ENCODE data around the gene HERPUD1.

Gene HERPUD1

DNA sequence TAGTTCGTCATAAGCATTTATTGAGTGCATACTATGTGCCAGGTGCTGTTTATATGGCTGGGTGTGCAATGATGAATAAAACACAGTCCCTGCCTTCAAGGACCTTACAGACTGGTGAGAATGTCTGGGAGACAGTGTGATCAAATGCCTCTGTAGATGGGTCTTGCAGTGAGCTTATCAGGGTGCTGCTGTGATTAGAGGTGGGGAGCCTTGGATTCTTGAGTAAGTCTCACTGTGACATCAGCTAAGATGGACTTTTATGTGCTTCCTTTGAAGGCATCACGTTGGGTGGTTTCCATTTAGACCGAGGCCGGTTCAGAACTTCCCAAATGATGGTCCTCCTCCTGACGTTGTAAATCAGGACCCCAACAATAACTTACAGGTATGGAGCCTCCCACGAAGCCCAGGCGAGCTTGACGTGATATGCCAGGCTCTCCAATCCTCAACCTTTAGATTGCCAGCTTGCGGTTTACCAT, 10.0 kb downstream of the HERPUD1 start:
- TF ChIP-seq TOX (CRISPR knock-in tag; IDR thresholded peaks at IDR 0.05; ENCODE audit: borderline replicate concordance) = no peak
- TF ChIP-seq ZNF565 (CRISPR knock-in tag; conservative IDR thresholded peaks at IDR 0.05; ENCODE audit: low read depth) = no peak
- ATAC-seq = no peak

- TF ChIP-seq OSR1 (CRISPR knock-in tag; IDR thresholded peaks at IDR 0.05) (no peak), ZNF565 (CRISPR knock-in tag; conservative IDR thresholded peaks at IDR 0.05; ENCODE audit: low read depth) (no peak), SNAI2 (CRISPR knock-in tag; IDR thresholded peaks at IDR 0.05) (no peak), ZNF70 (CRISPR knock-in tag; IDR thresholded peaks at IDR 0.05) (no peak), ZFP30 (CRISPR knock-in tag; IDR thresholded peaks at IDR 0.05) (no peak), TOX (CRISPR knock-in tag; IDR thresholded peaks at IDR 0.05; ENCODE audit: borderline replicate concordance) (no peak), CSDC2 (CRISPR knock-in tag; IDR thresholded peaks at IDR 0.05) (no peak), PPARA (CRISPR knock-in tag; IDR thresholded peaks at IDR 0.05; ENCODE audit: borderline replicate concordance) (no peak), ESRRG (CRISPR knock-in tag; IDR thresholded peaks at IDR 0.05) (no peak)
- ATAC-seq = no peak
Observed at GRCh38 chr16:56943761-56944375, 11.9 kb downstream of the HERPUD1 start.

DNA sequence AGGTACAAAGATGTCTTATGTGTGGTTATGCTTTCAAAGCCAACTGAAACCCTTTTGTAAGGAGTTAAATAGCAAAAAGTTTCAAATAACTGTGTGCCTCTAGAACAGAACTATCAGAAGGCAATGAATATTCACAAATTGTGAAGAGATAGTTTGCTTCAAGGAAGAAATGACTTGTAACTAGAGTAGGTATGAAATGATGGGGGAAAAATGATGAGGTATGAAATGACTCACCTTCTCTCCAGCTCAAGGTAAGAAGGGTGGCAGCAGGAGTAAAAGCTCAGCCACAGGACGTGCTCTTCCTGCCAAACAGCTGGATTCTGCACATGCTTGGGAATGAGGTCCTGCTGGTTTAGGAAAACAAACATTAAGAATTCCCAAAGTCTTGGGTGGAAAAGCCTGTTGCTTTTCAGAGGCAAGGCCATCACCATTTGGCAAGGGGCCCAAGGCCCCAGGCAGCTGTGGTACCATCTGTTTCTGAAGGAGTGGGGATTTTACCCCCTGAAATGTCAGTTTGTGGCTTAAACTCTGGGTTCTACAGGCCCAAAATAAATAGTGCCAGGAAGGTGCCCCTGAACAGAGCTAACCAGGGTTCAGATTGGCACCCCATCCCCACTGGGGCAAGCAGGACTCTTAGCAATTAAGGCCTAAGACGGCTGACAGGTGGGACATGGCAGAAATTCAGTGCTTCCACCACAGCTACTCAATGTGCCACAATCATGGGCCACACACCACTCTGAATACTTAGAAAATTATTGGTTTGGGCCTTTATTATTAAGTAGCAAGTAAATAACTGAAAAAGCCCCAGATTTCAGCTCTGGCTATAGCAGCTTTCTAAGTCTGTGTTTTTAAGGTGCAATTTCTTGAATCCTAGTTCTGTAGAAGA, 13.3 kb downstream of the HERPUD1 start:
- no peak for TF ChIP-seq SNAI2 (CRISPR knock-in tag; IDR thresholded peaks at IDR 0.05)
- ATAC-seq = no peak

DNA sequence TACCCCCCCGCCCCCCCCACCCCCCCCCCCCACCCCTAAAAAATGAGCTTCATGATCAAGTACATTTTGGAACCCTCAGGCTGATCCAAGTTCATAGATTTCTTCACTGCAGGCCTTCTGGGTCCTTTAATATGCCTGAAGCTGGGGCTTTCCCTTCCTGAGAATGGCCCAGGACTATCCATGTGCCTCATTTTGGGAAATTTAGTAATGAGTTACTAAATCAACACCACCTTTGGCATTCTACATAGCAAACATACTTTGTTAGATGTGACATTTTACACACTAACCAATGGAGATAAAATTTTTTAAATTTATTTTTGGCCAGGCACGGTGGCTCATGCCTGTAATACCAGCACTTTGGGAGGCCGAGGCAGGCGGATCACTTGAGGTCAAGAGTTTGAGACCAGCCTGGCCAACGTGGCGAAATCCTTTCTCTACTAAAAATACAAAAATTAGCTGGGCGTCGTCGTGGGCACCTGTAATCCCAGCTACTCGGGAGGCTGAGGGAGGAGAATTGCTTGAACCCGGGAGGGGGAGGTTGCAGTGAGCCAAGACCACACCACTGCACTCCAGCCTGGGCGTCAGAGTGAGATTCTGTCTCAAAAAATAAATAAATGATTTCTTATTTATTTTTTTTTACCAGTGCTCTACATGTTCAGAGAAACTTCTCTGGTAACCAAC, 14.0 kb downstream of the HERPUD1 start:
- ATAC-seq = no peak

DNA sequence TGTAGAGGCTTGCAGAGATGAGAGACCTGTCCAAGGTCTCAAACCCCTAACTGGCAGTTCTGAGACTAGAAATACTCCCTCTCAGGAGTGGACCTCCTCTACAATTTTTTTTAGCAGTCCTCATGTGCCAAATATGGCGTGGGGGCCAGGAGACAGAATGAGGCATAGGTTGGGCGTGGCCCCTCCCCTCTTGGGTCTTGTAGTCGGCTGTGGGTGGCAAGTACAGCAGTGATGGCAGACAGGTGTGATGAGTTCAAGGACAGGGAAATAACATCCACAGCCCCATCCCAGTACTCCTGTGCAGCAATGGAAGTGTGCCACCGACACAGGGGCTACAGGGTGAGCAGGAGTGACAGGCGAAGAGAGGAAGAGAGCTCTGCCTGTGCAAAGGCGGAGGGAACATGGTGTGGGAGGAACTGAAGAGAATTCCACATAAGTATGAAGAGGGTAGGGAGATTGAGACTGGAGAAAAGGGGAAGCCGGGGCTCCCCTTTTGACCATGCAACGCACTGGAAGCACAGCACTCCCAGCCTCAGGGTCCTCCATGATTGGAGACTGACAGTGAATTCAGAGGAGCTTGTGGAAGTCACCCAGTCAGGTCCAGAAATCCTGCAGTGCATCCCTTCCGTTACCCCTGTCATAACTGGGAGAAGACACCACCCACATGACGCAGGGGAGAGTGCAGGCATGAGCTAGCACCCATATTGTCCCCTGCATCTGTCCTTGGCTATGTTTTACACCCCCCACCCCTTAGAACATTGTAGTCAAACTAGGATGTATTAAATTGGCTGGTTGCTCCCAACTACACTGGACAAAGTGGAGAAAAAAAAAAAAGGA, 15.0 kb downstream of the HERPUD1 start:
- no peak; the same call in 2 of the 3 replicates for ATAC-seq
- TF ChIP-seq ZFP30 (CRISPR knock-in tag; IDR thresholded peaks at IDR 0.05) (no peak), ZNF565 (CRISPR knock-in tag; conservative IDR thresholded peaks at IDR 0.05; ENCODE audit: low read depth) (no peak), ZNF8 (CRISPR knock-in tag; IDR thresholded peaks at IDR 0.05) (no peak), TSHZ2 (CRISPR knock-in tag; IDR thresholded peaks at IDR 0.05) (no peak), ARNTL (CRISPR knock-in tag; IDR thresholded peaks at IDR 0.05; ENCODE audit: borderline replicate concordance, low read depth) (no peak), CSDC2 (CRISPR knock-in tag; IDR thresholded peaks at IDR 0.05) (no peak), TCF4 (CRISPR knock-in tag; IDR thresholded peaks at IDR 0.05; ENCODE audit: borderline replicate concordance) (no peak), PATZ1 (CRISPR knock-in tag; IDR thresholded peaks at IDR 0.05; ENCODE audit: borderline replicate concordance) (no peak), ZC3H10 (CRISPR knock-in tag; IDR thresholded peaks at IDR 0.05) (no peak), PPARA (CRISPR knock-in tag; IDR thresholded peaks at IDR 0.05; ENCODE audit: borderline replicate concordance) (no peak), SNAI2 (CRISPR knock-in tag; IDR thresholded peaks at IDR 0.05) (no peak), GLIS3 (CRISPR knock-in tag; IDR thresholded peaks at IDR 0.05) (no peak), ESRRG (CRISPR knock-in tag; IDR thresholded peaks at IDR 0.05) (no peak), ZNF70 (CRISPR knock-in tag; IDR thresholded peaks at IDR 0.05) (no peak)
- TF ChIP-seq, protein P1, sequence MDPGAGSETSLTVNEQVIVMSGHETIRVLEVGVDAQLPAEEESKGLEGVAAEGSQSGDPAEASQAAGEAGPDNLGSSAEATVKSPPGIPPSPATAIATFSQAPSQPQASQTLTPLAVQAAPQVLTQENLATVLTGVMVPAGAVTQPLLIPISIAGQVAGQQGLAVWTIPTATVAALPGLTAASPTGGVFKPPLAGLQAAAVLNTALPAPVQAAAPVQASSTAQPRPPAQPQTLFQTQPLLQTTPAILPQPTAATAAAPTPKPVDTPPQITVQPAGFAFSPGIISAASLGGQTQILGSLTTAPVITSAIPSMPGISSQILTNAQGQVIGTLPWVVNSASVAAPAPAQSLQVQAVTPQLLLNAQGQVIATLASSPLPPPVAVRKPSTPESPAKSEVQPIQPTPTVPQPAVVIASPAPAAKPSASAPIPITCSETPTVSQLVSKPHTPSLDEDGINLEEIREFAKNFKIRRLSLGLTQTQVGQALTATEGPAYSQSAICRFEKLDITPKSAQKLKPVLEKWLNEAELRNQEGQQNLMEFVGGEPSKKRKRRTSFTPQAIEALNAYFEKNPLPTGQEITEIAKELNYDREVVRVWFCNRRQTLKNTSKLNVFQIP (CRISPR knock-in tag; IDR thresholded peaks at IDR 0.05; ENCODE audit: borderline replicate concordance, low read depth) = no peak
- TF ChIP-seq, protein P2, sequence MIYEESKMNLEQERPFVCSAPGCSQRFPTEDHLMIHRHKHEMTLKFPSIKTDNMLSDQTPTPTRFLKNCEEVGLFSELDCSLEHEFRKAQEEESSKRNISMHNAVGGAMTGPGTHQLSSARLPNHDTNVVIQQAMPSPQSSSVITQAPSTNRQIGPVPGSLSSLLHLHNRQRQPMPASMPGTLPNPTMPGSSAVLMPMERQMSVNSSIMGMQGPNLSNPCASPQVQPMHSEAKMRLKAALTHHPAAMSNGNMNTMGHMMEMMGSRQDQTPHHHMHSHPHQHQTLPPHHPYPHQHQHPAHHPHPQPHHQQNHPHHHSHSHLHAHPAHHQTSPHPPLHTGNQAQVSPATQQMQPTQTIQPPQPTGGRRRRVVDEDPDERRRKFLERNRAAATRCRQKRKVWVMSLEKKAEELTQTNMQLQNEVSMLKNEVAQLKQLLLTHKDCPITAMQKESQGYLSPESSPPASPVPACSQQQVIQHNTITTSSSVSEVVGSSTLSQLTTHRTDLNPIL (CRISPR knock-in tag; IDR thresholded peaks at IDR 0.05; ENCODE audit: low read depth) = no peak

More for the DNA sequence above, 14.0 kb downstream of the HERPUD1 start:
- no peak for TF ChIP-seq BACH2 (CRISPR knock-in tag; IDR thresholded peaks at IDR 0.05; ENCODE audit: borderline replicate concordance)
- TF ChIP-seq, protein P2 (CRISPR knock-in tag; IDR thresholded peaks at IDR 0.05; ENCODE audit: low read depth) = no peak
- TF ChIP-seq ZFP3 (CRISPR knock-in tag; IDR thresholded peaks at IDR 0.05) = no peak
- no peak for TF ChIP-seq TOX (CRISPR knock-in tag; IDR thresholded peaks at IDR 0.05; ENCODE audit: borderline replicate concordance)

Data from SK-N-SH treated with all-trans-retinoic acid at 6 μM for 48 hours (cell line).